ENCODE measurements around the gene SLC28A3. TPM values are rescaled to one million over a fixed set of nuclear protein-coding genes. Genes with fewer than 3 reads are reported as not detected.

Gene SLC28A3
- total RNA-seq, 1 experiment from 2014 or later: not detected

- no peak overlapping the region for H3K27ac ChIP-seq (ENCODE audit: low read length)
- no peaks in the 10 kb centered on the region for H3K36me3 ChIP-seq (ENCODE audit: control insufficient read depth, insufficient read depth, low read length)
- ATAC-seq (no peak), DNase-seq (ENCODE audit: low read depth, low spot score) (no peak)
- H3K4me3 ChIP-seq (ENCODE audit: low read depth in 2 of 2, low read length in 2 of 2): no peak overlapping the region
- in situ Hi-C loops (cut with HindIII; ENCODE audit: low pct_unique_long_range_greater_than_20kb, low sequenced_read_pairs) (no loop called here), intact Hi-C loops (cut with micrococcal nuclease; ENCODE audit: unreplicated experiment) (no loop called here)
- H3K27me3 ChIP-seq (ENCODE audit: control insufficient read depth, insufficient read depth, low read length): no peaks in the 10 kb centered on the region
- no peaks in the 10 kb centered on the region for H3K4me1 ChIP-seq (ENCODE audit: control insufficient read depth, insufficient read depth, low read length)
- ChIA-PET CTCF (no interaction called here), POLR2A (no interaction called here)
- no peak for TF ChIP-seq POLR2AphosphoS5 (IDR thresholded peaks at IDR 0.05; ENCODE audit: low read depth, low read length)
- no TSS peak for BruUV-seq (replicated peaks)
- H3K9me3 ChIP-seq (ENCODE audit: control insufficient read depth, insufficient read depth, low read depth, low read length): no peaks in the 10 kb centered on the region
Measured at GRCh38 chr9:84229191-84229590, 111.4 kb downstream of the SLC28A3 start.

GRCh38 chr9:84228130-84228720 lies 112.3 kb downstream of the SLC28A3 start:
- BruUV-seq (replicated peaks): no TSS peak
- no peak overlapping the region for H3K27ac ChIP-seq (ENCODE audit: low read length)
- ATAC-seq: no peak
- in situ Hi-C loops (cut with HindIII; ENCODE audit: low pct_unique_long_range_greater_than_20kb, low sequenced_read_pairs) (no loop called here), intact Hi-C loops (cut with micrococcal nuclease; ENCODE audit: unreplicated experiment) (no loop called here)
- no peaks in the 10 kb centered on the region for H3K27me3 ChIP-seq (ENCODE audit: control insufficient read depth, insufficient read depth, low read length)
- H3K4me3 ChIP-seq (ENCODE audit: low read depth in 2 of 2, low read length in 2 of 2): no peak overlapping the region
- H3K4me1 ChIP-seq (ENCODE audit: control insufficient read depth, insufficient read depth, low read length): no peaks in the 10 kb centered on the region
- TF ChIP-seq SIN3A (IDR thresholded peaks at IDR 0.05; ENCODE audit: borderline replicate concordance, insufficient read depth, low read depth, low read length) (no peak), POLR2AphosphoS5 (IDR thresholded peaks at IDR 0.05; ENCODE audit: low read depth, low read length) (no peak), TCF7L2 (IDR thresholded peaks at IDR 0.05; ENCODE audit: low read depth, low read length) (no peak)
- TF ChIP-seq, protein P1, sequence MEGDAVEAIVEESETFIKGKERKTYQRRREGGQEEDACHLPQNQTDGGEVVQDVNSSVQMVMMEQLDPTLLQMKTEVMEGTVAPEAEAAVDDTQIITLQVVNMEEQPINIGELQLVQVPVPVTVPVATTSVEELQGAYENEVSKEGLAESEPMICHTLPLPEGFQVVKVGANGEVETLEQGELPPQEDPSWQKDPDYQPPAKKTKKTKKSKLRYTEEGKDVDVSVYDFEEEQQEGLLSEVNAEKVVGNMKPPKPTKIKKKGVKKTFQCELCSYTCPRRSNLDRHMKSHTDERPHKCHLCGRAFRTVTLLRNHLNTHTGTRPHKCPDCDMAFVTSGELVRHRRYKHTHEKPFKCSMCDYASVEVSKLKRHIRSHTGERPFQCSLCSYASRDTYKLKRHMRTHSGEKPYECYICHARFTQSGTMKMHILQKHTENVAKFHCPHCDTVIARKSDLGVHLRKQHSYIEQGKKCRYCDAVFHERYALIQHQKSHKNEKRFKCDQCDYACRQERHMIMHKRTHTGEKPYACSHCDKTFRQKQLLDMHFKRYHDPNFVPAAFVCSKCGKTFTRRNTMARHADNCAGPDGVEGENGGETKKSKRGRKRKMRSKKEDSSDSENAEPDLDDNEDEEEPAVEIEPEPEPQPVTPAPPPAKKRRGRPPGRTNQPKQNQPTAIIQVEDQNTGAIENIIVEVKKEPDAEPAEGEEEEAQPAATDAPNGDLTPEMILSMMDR (IDR thresholded peaks at IDR 0.05): no peak
- TF ChIP-seq, protein P2, sequence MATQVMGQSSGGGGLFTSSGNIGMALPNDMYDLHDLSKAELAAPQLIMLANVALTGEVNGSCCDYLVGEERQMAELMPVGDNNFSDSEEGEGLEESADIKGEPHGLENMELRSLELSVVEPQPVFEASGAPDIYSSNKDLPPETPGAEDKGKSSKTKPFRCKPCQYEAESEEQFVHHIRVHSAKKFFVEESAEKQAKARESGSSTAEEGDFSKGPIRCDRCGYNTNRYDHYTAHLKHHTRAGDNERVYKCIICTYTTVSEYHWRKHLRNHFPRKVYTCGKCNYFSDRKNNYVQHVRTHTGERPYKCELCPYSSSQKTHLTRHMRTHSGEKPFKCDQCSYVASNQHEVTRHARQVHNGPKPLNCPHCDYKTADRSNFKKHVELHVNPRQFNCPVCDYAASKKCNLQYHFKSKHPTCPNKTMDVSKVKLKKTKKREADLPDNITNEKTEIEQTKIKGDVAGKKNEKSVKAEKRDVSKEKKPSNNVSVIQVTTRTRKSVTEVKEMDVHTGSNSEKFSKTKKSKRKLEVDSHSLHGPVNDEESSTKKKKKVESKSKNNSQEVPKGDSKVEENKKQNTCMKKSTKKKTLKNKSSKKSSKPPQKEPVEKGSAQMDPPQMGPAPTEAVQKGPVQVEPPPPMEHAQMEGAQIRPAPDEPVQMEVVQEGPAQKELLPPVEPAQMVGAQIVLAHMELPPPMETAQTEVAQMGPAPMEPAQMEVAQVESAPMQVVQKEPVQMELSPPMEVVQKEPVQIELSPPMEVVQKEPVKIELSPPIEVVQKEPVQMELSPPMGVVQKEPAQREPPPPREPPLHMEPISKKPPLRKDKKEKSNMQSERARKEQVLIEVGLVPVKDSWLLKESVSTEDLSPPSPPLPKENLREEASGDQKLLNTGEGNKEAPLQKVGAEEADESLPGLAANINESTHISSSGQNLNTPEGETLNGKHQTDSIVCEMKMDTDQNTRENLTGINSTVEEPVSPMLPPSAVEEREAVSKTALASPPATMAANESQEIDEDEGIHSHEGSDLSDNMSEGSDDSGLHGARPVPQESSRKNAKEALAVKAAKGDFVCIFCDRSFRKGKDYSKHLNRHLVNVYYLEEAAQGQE (IDR thresholded peaks at IDR 0.05; ENCODE audit: insufficient read depth in 1 of 2, low read depth in 2 of 2, low read length in 1 of 2): no peak
- POLR2A ChIA-PET: no interaction called here
- CTCF ChIA-PET: no interaction called here
- DNase-seq (ENCODE audit: low read depth, low spot score): no peak
- no peaks in the 10 kb centered on the region for H3K9me3 ChIP-seq (ENCODE audit: control insufficient read depth, insufficient read depth, low read depth, low read length)
- H3K36me3 ChIP-seq (ENCODE audit: control insufficient read depth, insufficient read depth, low read length): no peaks in the 10 kb centered on the region

DNA sequence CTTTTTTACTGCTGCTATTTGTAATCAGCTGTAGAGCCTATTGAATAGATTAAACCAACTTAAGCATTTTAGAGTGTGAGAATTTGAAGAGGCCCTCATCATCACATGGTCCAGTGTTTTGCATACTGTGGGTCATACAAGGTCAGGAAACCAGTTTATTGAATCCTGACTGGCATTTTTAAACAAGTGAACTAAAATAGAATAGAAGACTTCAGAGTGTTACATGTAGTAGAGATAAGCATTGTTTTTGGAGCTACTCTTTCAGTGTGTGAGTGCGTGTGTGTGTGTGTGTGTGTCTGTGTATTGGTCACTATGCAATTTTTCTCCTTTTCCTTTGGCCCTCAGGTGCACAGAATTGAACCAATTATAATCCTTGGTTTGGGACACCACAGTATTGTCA lies 114.4 kb downstream of the SLC28A3 start:
- ChIA-PET POLR2A (no interaction called here), CTCF (no interaction called here)
- H3K36me3 ChIP-seq (ENCODE audit: control insufficient read depth, insufficient read depth, low read length): no peaks in the 10 kb centered on the region
- intact Hi-C loops (cut with micrococcal nuclease; ENCODE audit: unreplicated experiment) (no loop called here), in situ Hi-C loops (cut with HindIII; ENCODE audit: low pct_unique_long_range_greater_than_20kb, low sequenced_read_pairs) (no loop called here)
- no peaks in the 10 kb centered on the region for H3K27me3 ChIP-seq (ENCODE audit: control insufficient read depth, insufficient read depth, low read length)
- no peak for TF ChIP-seq TCF7L2 (IDR thresholded peaks at IDR 0.05; ENCODE audit: low read depth, low read length)
- TF ChIP-seq POLR2AphosphoS5 (IDR thresholded peaks at IDR 0.05; ENCODE audit: low read depth, low read length): no peak
- TF ChIP-seq SIN3A (IDR thresholded peaks at IDR 0.05; ENCODE audit: borderline replicate concordance, insufficient read depth, low read depth, low read length): no peak
- TF ChIP-seq, protein P1 (IDR thresholded peaks at IDR 0.05): no peak
- TF ChIP-seq, protein P2 (IDR thresholded peaks at IDR 0.05; ENCODE audit: insufficient read depth in 1 of 2, low read depth in 2 of 2, low read length in 1 of 2): no peak
- DNase-seq (ENCODE audit: low read depth, low spot score) (no peak), ATAC-seq (no peak)
- no TSS peak for BruUV-seq (replicated peaks)
- H3K4me3 ChIP-seq (ENCODE audit: low read depth in 2 of 2, low read length in 2 of 2): no peak overlapping the region
- H3K27ac ChIP-seq (ENCODE audit: low read length): no peak overlapping the region
- H3K9me3 ChIP-seq (ENCODE audit: control insufficient read depth, insufficient read depth, low read depth, low read length): no peaks in the 10 kb centered on the region
- no peaks in the 10 kb centered on the region for H3K4me1 ChIP-seq (ENCODE audit: control insufficient read depth, insufficient read depth, low read length)
